Parathyroid adenoma (tissue), 2 donors: ENCODE results near the gene XIRP1.
A peak's percentile ranks its signal among the peaks of the same experiment; 100 is the strongest.

Experiments
- H2AFZ ChIP-seq: fragments of 300-600 bp; sonication (generic); one replicate; pipeline ENCODE4 v1.7.0; 2017; ENCODE audit warnings: antibody characterized with exemption, mild to moderate bottlenecking
- H3K27ac ChIP-seq: fragments of 300-600 bp; sonication (generic); one replicate; pipeline ENCODE4 v1.7.0; 2017
- H3K27me3 ChIP-seq: fragments of 300-600 bp; sonication (generic); one replicate; pipeline ENCODE4 v1.7.0; 2017; ENCODE audit warnings: low read length; ENCODE audit not compliant: control insufficient read depth, insufficient read depth
- H3K36me3 ChIP-seq: fragments of 300-600 bp; sonication (generic); one replicate; pipeline ENCODE4 v1.7.0; 2017; ENCODE audit warnings: low read length; ENCODE audit not compliant: control insufficient read depth, insufficient read depth
- H3K4me1 ChIP-seq: fragments of 300-600 bp; sonication (generic); one replicate; pipeline ENCODE4 v1.7.0; 2017; ENCODE audit warnings: control low read depth
- H3K4me2 ChIP-seq: fragments of 300-600 bp; sonication (generic); one replicate; pipeline ENCODE4 v1.7.0; 2017; ENCODE audit warnings: low read length
- H3K4me3 ChIP-seq: fragments of 300-600 bp; sonication (generic); one replicate; pipeline ENCODE4 v1.7.0; 2017; ENCODE audit warnings: low read depth, low read length
- H3K79me2 ChIP-seq: fragments of 300-600 bp; sonication (generic); one replicate; pipeline ENCODE4 v1.7.0; 2017; ENCODE audit warnings: control low read depth
- H3K9ac ChIP-seq: fragments of 300-600 bp; sonication (generic); one replicate; pipeline ENCODE4 v1.7.0; 2017; ENCODE audit warnings: mild to moderate bottlenecking
- H3K9me3 ChIP-seq: fragments of 300-600 bp; sonication (generic); one replicate; pipeline ENCODE4 v1.7.0; 2017; ENCODE audit warnings: low read length; ENCODE audit not compliant: control insufficient read depth
- TF ChIP-seq, protein P1 (sequence below): fragments of 300-600 bp; sonication (generic); IDR thresholded peaks from one replicate; pipeline ENCODE4 v1.7.0; 2017; ENCODE audit warnings: antibody characterized with exemption, mild to moderate bottlenecking
- donor health status: primary hyperparathyroidism.

XIRP1 gene

GRCh38 chr3:39143051-39143885 is 49.1 kb downstream of the XIRP1 start:
- Histone ChIP-seq H3K36me3 (no peaks in the 10 kb centered on the region), H3K27ac (peak overlapping the region; percentile 9), H3K9me3 (no peaks in the 10 kb centered on the region), H3K79me2 (peaks cover 17% of the 10 kb centered on the region), H2AFZ (no peak overlapping the region), H3K4me1 (peaks cover 73% of the 10 kb centered on the region), H3K9ac (no peak overlapping the region), H3K4me2 (no peak overlapping the region), H3K27me3 (no peaks in the 10 kb centered on the region), H3K4me3 (no peak overlapping the region)
- TF ChIP-seq, protein P1, sequence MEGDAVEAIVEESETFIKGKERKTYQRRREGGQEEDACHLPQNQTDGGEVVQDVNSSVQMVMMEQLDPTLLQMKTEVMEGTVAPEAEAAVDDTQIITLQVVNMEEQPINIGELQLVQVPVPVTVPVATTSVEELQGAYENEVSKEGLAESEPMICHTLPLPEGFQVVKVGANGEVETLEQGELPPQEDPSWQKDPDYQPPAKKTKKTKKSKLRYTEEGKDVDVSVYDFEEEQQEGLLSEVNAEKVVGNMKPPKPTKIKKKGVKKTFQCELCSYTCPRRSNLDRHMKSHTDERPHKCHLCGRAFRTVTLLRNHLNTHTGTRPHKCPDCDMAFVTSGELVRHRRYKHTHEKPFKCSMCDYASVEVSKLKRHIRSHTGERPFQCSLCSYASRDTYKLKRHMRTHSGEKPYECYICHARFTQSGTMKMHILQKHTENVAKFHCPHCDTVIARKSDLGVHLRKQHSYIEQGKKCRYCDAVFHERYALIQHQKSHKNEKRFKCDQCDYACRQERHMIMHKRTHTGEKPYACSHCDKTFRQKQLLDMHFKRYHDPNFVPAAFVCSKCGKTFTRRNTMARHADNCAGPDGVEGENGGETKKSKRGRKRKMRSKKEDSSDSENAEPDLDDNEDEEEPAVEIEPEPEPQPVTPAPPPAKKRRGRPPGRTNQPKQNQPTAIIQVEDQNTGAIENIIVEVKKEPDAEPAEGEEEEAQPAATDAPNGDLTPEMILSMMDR: no peak

- Histone ChIP-seq H3K79me2 (peaks cover 16% of the 10 kb centered on the region), H3K36me3 (no peaks in the 10 kb centered on the region), H3K4me1 (peaks cover 68% of the 10 kb centered on the region), H3K4me3 (no peak overlapping the region), H2AFZ (no peak overlapping the region), H3K4me2 (no peak overlapping the region), H3K27ac (peak overlapping the region; percentile 91), H3K27me3 (no peaks in the 10 kb centered on the region), H3K9me3 (no peaks in the 10 kb centered on the region), H3K9ac (no peak overlapping the region)
- TF ChIP-seq, protein P1: no peak
Measured at GRCh38 chr3:39142067-39142466, 50.3 kb downstream of the XIRP1 start.

DNA sequence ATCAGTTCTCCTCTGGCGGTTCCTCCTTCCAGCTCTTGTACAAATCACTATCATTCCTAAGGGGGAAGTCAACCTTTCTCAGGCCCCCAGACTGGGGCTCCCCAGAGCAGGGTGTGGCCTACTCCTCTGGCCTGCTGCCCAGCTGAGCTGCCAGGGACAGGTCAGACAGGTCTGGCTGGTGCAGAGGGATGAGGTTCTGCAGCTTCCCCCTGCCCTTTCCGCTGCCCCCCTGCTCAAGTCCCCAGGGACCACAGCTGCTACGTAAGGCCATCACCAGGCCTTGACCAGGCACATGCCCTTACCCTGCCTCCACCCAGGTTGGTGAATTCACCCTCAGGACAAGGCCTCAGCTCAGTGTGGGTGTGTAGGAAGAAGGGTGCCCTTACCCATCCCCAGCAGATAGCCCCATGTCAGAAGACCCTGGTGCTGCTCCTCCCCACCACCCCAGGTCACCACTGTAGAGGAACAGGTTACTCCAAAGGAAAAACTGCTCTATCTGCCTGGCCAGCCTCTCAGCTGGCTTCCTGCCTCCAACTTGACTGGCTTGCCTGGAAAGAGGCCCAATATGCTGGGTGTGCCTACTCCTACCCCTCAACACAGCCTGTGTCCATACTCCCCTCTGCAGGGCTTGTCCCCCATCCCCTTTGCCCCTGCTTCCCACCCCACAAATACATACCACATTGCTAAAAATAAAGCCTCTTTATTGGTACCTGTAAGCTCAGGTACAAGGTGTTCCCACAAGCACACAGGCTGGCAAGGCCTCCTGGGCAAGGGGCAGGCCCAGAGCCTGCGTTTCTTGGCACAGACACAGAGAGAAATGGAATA is 51.0 kb downstream of the XIRP1 start:
- no peaks in the 10 kb centered on the region for H3K27me3 ChIP-seq
- no peak overlapping the region for H3K9ac ChIP-seq
- peak overlapping the region; percentile 91 for H3K27ac ChIP-seq
- peak overlapping the region; percentile 0 for H3K4me2 ChIP-seq
- TF ChIP-seq, protein P1: no peak
- H3K79me2 ChIP-seq: peaks cover 16% of the 10 kb centered on the region
- H3K9me3 ChIP-seq: no peaks in the 10 kb centered on the region
- no peaks in the 10 kb centered on the region for H3K36me3 ChIP-seq
- H3K4me3 ChIP-seq: no peak overlapping the region
- peaks cover 69% of the 10 kb centered on the region for H3K4me1 ChIP-seq
- H2AFZ ChIP-seq: no peak overlapping the region

- Histone ChIP-seq H3K9ac (no peak overlapping the region), H3K27ac (peak overlapping the region; percentile 91), H3K36me3 (no peaks in the 10 kb centered on the region), H3K4me1 (peaks cover 68% of the 10 kb centered on the region), H3K27me3 (no peaks in the 10 kb centered on the region), H3K4me2 (peak overlapping the region; percentile 0), H3K4me3 (no peak overlapping the region), H3K79me2 (peaks cover 10% of the 10 kb centered on the region), H3K9me3 (no peaks in the 10 kb centered on the region), H2AFZ (no peak overlapping the region)
- TF ChIP-seq, protein P1: no peak
Measured at GRCh38 chr3:39140341-39140971, 51.9 kb downstream of the XIRP1 start.
